Esophagus (tissue), 2 donors: Measurements from ENCODE around the gene ISL1. TPM values are rescaled to one million over a fixed set of nuclear protein-coding genes. Genes with fewer than 3 reads are reported as not detected.

Experiments
- H3K27ac ChIP-seq, 2 donors: one replicate each; pipeline ENCODE4 v1.5.1; 2013; ENCODE audit warnings: low read depth in 2 of 2, mild to moderate bottlenecking in 2 of 2, inconsistent platforms in 1 of 2, low read length in 1 of 2, moderate library complexity in 1 of 2
- H3K27me3 ChIP-seq, 2 donors: one replicate each; pipeline ENCODE4 v1.6.1; 2013; ENCODE audit warnings: low read length in 2 of 2, control low read depth in 1 of 2, mild to moderate bottlenecking in 1 of 2; ENCODE audit not compliant: insufficient read depth in 2 of 2, control insufficient read depth in 1 of 2
- H3K36me3 ChIP-seq, 2 donors: one replicate each; pipeline ENCODE4 v1.6.1; 2013; ENCODE audit warnings: low read length in 1 of 2; ENCODE audit not compliant: control insufficient read depth in 2 of 2, insufficient read depth in 2 of 2
- H3K4me1 ChIP-seq, 2 donors: one replicate each; pipeline ENCODE4 v1.6.1; 2013; ENCODE audit warnings: low read length in 1 of 2; ENCODE audit not compliant: control insufficient read depth in 2 of 2, insufficient read depth in 2 of 2
- H3K4me3 ChIP-seq, 2 donors: one replicate each; pipeline ENCODE4 v1.5.1; 2013; ENCODE audit warnings: low read length in 2 of 2, mild to moderate bottlenecking in 2 of 2, low read depth in 1 of 2, moderate library complexity in 1 of 2
- H3K9me3 ChIP-seq, 2 donors: one replicate each; pipeline ENCODE4 v1.6.1; 2013; ENCODE audit warnings: mild to moderate bottlenecking in 2 of 2, low read depth in 1 of 2, low read length in 1 of 2, moderate library complexity in 1 of 2; ENCODE audit not compliant: control insufficient read depth in 2 of 2, insufficient read depth in 1 of 2
- WGBS, 2 donors: extraction: QIAGEN DNeasy Blood & Tissue Kit; methylation state at CpG; one replicate each; pipeline ENCODE4 v1.1.7; 2013; 5-methylcytosine and 5-hydroxymethylcytosine counted together
- polyA plus RNA-seq, 2 donors: library from polyadenylated mRNA; stranded (reverse); fragments of 200-250 nt; gene quantifications; one replicate each; pipeline ENCODE4 v1.2.3, GENCODE V29; 2013
- donor health status: healthy with polysubstance abuse.
- donor health status: Bipolar disorder and iron deficiency.

The ISL1 gene
- polyA plus RNA-seq, 2 donors: 0.14 to 0.18 TPM

DNA sequence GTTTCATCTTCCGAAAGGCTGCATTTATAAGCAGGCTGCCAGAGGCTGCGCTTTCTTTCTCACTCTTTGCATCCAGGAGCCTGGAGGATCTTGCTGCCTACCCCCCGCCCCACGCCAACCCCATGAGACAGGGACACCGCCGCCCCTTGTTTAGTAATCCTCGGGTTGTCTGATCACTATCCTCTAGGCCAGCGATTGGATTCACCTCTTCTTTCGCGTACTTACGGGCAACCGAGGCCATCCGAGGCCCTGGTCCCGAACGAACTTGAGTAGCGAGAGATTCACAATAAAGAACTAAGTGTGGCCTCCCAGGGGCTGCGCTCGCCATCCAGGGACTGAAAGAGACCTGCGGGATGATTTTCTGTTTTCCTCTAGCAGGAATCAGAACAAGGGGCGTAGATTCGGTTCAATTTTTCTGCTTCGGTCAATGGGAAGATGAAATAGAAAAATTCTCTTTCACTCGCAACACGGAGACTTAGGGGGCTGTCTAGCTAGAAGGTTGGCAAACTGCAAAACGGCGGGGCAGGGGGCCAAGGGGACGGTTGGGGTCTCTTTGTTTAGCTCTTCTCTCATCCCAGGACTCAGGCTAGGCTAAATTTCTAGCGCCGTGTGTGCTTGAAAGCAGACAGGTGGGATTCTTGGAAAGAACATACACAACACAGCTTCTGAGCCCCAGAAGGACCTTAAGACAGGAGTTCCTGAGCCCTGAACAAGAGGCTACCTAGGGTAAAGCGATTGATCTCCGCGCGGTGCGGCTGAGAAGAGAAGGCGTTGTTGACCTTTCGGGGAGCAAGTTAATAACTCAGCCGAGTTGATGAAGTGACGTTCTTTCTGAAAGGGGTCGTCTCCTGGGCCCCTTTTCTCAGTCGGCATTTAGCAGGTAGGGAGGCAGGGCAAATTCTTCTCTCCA is 5.8 kb upstream of the ISL1 start:
- peaks cover 3 to 11% of the 10 kb centered on the region in 2 donors for H3K9me3 ChIP-seq
- no peak overlapping the region for H3K27ac ChIP-seq
- H3K36me3 ChIP-seq: no peaks in the 10 kb centered on the region
- H3K4me3 ChIP-seq: no peak overlapping the region
- WGBS, 2 donors: 25 to 33% methylated on average over 40 of the region's 40 CpGs
- H3K27me3 ChIP-seq: peaks cover 3 to 31% of the 10 kb centered on the region in 2 donors
- peaks cover 3 to 5% of the 10 kb centered on the region in 2 donors for H3K4me1 ChIP-seq

DNA sequence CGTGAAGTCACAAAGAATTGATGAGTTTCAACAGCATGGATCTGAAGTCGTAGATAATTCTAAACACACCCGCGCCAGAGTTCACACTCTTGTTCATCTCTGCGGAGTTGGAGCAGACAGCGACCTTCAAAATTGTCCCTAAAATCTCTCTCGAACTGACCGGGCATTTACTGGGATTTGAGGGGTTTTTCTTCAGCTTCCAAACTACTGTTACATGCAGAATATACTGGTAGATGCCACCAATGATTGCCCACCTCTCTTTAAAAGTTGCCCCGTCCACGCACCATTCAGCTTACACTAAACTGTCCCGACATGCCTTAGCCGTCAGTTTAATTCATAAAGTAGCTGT is 5.2 kb upstream of the ISL1 start:
- H3K4me1 ChIP-seq: peaks cover 8 to 9% of the 10 kb centered on the region in 2 donors
- 14 to 20% methylated on average over 12 of the region's 12 CpGs for WGBS, 2 donors
- H3K36me3 ChIP-seq: no peaks in the 10 kb centered on the region
- no peak overlapping the region for H3K4me3 ChIP-seq
- H3K27ac ChIP-seq: no peak overlapping the region
- H3K27me3 ChIP-seq: peaks cover 3 to 37% of the 10 kb centered on the region in 2 donors
- H3K9me3 ChIP-seq: peaks cover 3 to 16% of the 10 kb centered on the region in 2 donors

DNA sequence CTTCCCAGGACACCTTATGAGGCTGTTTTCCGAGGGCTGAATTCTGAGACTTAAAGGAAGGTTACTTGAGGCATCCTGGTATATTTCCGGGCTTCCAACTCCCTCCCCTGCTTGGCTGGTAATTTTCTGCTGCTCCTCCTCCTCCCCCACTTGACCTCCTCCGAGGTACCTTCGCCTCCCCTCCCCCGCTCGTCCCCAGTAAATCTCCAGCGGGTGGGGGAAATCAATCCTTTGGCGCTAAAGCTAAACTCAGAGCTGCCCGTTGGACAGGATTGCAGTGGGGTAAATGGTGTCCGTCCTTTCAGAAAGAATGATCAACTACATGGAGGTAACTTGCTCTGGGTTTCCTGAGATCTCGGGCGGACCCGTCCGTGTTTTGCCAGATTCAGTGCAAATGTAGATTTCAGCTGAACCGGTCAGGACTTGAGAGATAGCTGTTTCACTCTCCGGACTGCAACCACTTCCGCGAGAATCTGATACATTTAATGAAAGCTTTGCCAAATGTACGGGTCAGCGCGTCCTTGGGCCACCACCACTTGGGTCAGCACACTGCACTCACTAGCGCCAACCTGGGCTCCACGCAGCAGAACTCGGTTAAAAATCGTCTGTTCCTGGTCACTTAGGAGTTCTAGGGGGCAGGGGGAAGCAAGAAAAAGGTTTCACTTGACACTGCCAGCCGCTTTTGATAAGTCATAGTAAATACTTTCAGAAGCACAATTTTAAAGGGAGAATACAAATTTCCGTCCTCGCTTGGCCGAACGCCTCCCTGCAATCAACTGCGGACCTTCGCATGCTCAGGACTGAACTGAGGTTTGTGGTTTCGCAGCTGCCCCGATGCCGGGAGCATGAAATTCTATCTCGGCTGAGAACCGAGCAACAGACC is 4.6 kb upstream of the ISL1 start:
- 6 to 9% methylated on average over 37 of the region's 37 CpGs for WGBS, 2 donors
- H3K9me3 ChIP-seq: peaks cover 3 to 16% of the 10 kb centered on the region in 2 donors

DNA sequence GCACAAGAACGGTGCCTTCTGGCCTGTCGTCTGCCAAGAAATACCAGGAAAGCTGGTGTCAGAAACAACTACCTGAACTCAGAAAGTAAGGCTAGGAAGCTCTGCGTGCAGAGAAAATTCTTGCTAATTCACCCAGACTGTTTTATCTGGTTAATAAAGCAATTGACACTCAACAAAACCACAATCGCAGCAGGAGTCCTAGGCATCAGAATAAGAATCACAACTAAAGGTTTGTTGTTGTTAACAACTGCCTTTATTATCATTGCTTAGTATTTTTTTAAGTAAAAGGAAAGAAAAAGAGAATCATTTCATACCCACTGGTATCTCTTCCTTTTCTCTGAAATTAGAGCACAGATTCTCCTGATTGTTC is 3.9 kb upstream of the ISL1 start:
- no peak overlapping the region for H3K27ac ChIP-seq
- no peaks in the 10 kb centered on the region for H3K36me3 ChIP-seq
- peaks cover 8 to 10% of the 10 kb centered on the region in 2 donors for H3K4me1 ChIP-seq
- 12 to 14% methylated on average over 4 of the region's 4 CpGs for WGBS, 2 donors
- no peak overlapping the region for H3K4me3 ChIP-seq
- H3K9me3 ChIP-seq: peaks cover 3 to 16% of the 10 kb centered on the region in 2 donors
- peaks cover 5 to 47% of the 10 kb centered on the region in 2 donors for H3K27me3 ChIP-seq

More for the DNA sequence above, 4.6 kb upstream of the ISL1 start:
- Histone ChIP-seq H3K4me3 (peak overlapping the region in 1 of 2 donors; percentile 5), H3K36me3 (no peaks in the 10 kb centered on the region), H3K4me1 (peaks cover 8 to 10% of the 10 kb centered on the region in 2 donors), H3K27ac (peak overlapping the region in 1 of 2 donors; percentile 41), H3K27me3 (peaks cover 3 to 43% of the 10 kb centered on the region in 2 donors)

DNA sequence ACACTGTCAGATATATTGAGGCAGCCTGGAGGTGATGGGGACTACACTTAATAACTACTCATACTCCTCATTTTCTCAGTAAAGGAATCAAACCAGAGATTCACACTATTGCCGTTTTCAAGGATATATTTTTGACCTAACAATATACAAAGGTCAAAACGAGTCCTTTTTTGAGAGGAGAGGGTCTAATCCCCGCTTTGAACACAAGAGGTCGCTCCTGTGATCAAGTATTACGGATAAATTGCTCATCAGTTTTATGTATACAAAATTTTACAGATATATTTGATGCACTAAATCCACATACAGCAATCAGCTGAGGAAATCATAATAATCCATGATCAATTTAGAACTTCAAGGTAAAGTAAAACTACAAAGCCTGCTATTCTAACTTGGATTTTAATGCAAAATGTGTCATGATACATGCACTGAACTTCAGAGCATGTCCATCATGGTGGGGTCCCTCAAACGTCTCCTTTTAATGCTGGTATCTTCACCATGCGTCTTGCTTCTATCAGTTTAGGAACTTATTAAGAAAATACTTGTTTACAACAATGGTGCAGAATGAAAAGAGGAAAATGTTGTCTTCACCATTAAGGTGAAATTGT is 2.5 kb upstream of the ISL1 start:
- Histone ChIP-seq H3K4me3 (no peak overlapping the region), H3K27ac (no peak overlapping the region)
- 5 to 6% methylated on average over 7 of the region's 7 CpGs for WGBS, 2 donors

DNA sequence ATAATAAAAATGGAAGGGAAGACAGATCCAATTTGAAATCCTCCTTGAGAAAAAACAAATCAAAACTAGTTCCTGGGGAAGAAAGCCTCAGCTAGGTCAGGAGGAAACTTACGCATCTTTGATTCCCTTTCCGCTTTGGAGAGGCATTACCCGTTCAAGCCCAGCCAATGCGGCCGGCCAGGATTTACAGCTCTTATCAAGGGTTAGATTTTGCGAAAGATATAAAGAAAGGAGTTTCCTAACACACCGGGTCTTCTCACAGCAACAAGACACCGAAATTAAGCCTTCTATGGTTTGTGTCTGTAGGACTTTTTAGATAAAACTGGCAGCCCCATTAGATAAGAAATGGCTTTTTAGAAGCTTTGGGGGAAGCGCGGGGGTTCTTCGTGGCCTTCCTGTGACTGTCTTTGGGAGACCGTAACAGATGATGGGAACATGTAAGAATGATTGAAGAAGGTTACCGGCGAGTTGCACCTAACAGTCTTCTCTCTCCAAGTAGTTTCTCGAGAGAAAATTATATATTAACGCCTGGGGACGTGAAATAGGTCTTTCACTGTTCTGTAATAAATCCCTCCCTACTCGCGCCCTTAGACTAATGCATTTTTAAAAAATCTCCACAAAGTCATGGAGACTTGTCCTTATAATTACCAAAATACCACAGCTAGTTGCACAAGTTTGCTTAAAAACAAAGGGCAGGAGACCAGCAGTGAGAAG is 1.3 kb upstream of the ISL1 start:
- Histone ChIP-seq H3K4me1 (peaks cover 8 to 10% of the 10 kb centered on the region in 2 donors), H3K27me3 (peaks cover 3 to 49% of the 10 kb centered on the region in 2 donors), H3K36me3 (no peaks in the 10 kb centered on the region), H3K27ac (no peak overlapping the region), H3K4me3 (peak overlapping the region in 1 of 2 donors; percentile 11), H3K9me3 (peaks cover 3 to 16% of the 10 kb centered on the region in 2 donors)
- 13 to 16% methylated on average over 19 of the region's 19 CpGs for WGBS, 2 donors

More for the DNA sequence above, 2.5 kb upstream of the ISL1 start:
- peaks cover 8 to 10% of the 10 kb centered on the region in 2 donors for H3K4me1 ChIP-seq
- H3K27me3 ChIP-seq: peaks cover 5 to 50% of the 10 kb centered on the region in 2 donors
- peaks cover 3 to 16% of the 10 kb centered on the region in 2 donors for H3K9me3 ChIP-seq
- H3K36me3 ChIP-seq: no peaks in the 10 kb centered on the region

DNA sequence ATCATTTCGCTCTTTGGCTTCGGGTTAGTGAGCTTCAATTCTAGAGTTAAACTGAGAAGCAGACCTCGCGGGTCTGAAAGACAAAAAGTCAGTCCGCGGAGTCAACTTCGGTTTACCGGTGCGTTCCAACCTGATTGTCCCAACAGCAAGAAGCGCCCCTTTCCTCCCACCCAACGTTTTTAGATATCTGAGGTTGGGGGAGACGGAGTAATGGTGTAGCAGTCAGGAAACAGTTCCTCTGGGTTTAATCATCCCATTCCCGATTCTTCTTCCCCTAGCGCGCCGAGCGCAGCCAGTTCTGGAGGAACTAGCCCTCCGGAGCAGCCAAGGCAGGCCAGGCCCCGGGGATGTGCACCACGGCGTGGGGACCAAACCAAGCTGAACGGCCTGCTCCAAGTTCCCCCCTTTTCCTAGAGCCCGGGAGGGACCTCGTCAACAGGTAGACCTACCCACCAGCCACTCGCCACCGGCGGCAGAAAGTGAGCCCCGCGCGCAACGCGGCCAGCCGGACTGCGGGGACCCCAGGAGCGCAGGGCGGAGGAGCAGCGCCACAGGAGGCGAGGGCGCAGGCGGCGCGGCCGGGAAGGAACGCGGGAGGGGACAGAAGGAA is 622 bp upstream of the ISL1 start:
- WGBS, 2 donors: 5 to 6% methylated on average over 35 to 45 of the region's 45 CpGs
- Histone ChIP-seq H3K27ac (peak overlapping the region in 1 of 2 donors; percentile 63), H3K36me3 (no peaks in the 10 kb centered on the region), H3K9me3 (peaks cover under 1 to 16% of the 10 kb centered on the region in 2 donors), H3K4me3 (peak overlapping the region; percentile 44 to 46), H3K27me3 (peaks cover 3 to 47% of the 10 kb centered on the region in 2 donors), H3K4me1 (peaks cover 11 to 13% of the 10 kb centered on the region in 2 donors)

DNA sequence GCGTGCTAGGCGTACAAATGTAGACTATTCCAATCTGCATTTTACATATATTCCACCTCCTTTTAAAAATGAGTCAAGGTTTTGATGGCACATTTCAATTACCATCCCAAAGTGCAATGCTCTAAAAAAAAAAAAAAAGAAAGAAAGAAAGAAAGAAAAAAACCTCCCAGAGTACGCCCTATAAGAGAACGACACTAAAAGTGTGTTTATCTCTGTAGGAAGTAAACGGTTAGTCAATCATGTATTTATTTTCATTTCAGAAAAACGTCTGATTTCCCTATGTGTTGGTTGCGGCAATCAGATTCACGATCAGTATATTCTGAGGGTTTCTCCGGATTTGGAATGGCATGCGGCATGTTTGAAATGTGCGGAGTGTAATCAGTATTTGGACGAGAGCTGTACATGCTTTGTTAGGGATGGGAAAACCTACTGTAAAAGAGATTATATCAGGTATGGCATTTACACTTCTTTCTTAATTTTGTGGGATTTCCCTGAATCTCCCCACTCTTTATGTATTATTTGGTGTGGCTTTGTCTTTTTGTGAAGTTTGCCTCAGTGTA is 1.1 kb downstream of the ISL1 start:
- H3K27me3 ChIP-seq: peaks cover 13 to 36% of the 10 kb centered on the region in 2 donors
- WGBS, 2 donors: 19 to 20% methylated on average over 12 of the region's 12 CpGs
- H3K9me3 ChIP-seq: peaks cover 0 to 12% of the 10 kb centered on the region in 2 donors
- H3K4me1 ChIP-seq: peaks cover 6 to 12% of the 10 kb centered on the region in 2 donors
- no peaks in the 10 kb centered on the region for H3K36me3 ChIP-seq
- H3K4me3 ChIP-seq: peak overlapping the region in 1 of 2 donors; percentile 46
- H3K27ac ChIP-seq: no peak overlapping the region
